ENCODE results near the gene CLDN3. TPM values are rescaled to one million over a fixed set of nuclear protein-coding genes. Genes with fewer than 3 reads are reported as not detected.

The CLDN3 gene
- total and polyA plus RNA-seq, 5 donors from 2014 or later: not detected

- Mint-ChIP-seq H3K27ac (peak within 1 kb of the TSS; percentile 92 to 95 (median 94)), H3K9me3 (no peaks in the 10 kb centered on the region), H3K27me3 (peaks cover 4% of the 10 kb centered on the region), H3K4me3 (peak within 1 kb of the TSS; percentile 88 to 97 (median 90)), H3K4me1 (peaks cover 4 to 30% (median 11%) of the 10 kb centered on the region in 4 donors), H3K36me3 (no peaks in the 10 kb centered on the region)
- no peaks in the 10 kb centered on the region for H3K9me3 ChIP-seq (ENCODE audit: control insufficient read depth in 2 of 2, low read length in 2 of 2)
- peaks cover 16% of the 10 kb centered on the region for H3K4me1 ChIP-seq (ENCODE audit: control insufficient read depth, insufficient read depth, low read length, poor library complexity, severe bottlenecking)
- DNase-seq: peak; percentile 96 to 97 (median 97)
- peak within 1 kb of the TSS; percentile 62 for H3K4me3 ChIP-seq (ENCODE audit: low read depth, low read length)
- H3K27ac ChIP-seq (ENCODE audit: insufficient read depth, low read length, poor library complexity, severe bottlenecking): peak within 1 kb of the TSS; percentile 91
- peak; percentile 87 for ATAC-seq (ENCODE audit: low read depth in 2 of 2)
- no peaks in the 10 kb centered on the region for H3K27me3 ChIP-seq (ENCODE audit: control insufficient read depth, insufficient read depth, low read length)
- H3K36me3 ChIP-seq (ENCODE audit: control insufficient read depth, insufficient read depth, low read length): no peaks in the 10 kb centered on the region
Measured at GRCh38 chr7:73738612-73739386, 31.3 kb downstream of the CLDN3 start, which contains the start of gene ABHD11. Gene ABHD11 (minus strand): TSS chr7:73738802. CDS start chr7:73738770, 32 bp downstream.

- Mint-ChIP-seq H3K4me3 (peak overlapping the region; percentile 88 to 97 (median 90)), H3K9me3 (no peaks in the 10 kb centered on the region), H3K36me3 (no peaks in the 10 kb centered on the region), H3K27ac (peak overlapping the region; percentile 89 to 94 (median 92)), H3K27me3 (no peaks in the 10 kb centered on the region), H3K4me1 (peaks cover 4 to 30% (median 11%) of the 10 kb centered on the region in 4 donors)
- Histone ChIP-seq H3K36me3 (ENCODE audit: control insufficient read depth, insufficient read depth, low read length) (no peaks in the 10 kb centered on the region), H3K27me3 (ENCODE audit: control insufficient read depth, insufficient read depth, low read length) (no peaks in the 10 kb centered on the region), H3K27ac (ENCODE audit: insufficient read depth, low read length, poor library complexity, severe bottlenecking) (peak overlapping the region; percentile 91), H3K4me3 (ENCODE audit: low read depth, low read length) (peak overlapping the region; percentile 44), H3K4me1 (ENCODE audit: control insufficient read depth, insufficient read depth, low read length, poor library complexity, severe bottlenecking) (peaks cover 16% of the 10 kb centered on the region), H3K9me3 (ENCODE audit: control insufficient read depth in 2 of 2, low read length in 2 of 2) (no peaks in the 10 kb centered on the region)
- ATAC-seq (ENCODE audit: low read depth in 2 of 2) (no peak), DNase-seq (peak; percentile 44 to 61 (median 54))
Measured at GRCh38 chr7:73738220-73738611, 31.9 kb downstream of the CLDN3 start.

DNA sequence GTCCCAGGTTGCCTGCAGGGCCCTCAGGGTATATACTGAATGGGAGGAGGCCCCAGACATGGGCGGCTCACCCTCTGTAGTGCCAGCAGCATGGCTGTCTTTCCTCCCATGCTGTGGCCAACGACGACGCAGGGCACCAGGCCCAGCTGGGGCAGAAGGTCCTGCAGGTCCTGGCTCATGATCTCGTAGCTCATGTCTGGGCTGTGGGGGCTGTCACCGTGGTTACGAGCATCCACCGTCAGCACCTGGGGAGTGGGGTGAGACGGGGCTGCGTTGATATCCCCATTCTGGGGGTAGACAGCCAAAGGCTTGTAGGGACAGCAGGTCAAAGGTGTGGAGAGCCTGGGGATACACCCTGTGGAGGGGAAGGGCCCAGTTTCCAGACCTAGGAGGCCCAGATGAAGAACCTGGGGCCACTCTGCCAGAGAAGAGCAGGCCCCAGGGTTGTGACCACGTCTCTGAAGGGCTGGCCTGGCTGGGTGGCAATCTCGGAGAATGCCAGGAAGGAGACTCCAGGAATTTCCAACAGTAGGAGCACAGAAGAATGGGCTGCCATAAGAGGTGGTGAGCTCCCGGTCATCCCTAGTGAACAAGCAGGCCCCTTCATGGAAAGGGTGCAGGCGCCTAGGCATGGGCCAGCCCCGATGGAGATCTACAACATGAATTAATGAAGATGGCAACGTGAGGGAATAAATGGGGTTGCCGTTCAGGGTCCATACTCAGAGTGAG is 32.4 kb downstream of the CLDN3 start:
- Histone ChIP-seq H3K36me3 (ENCODE audit: control insufficient read depth, insufficient read depth, low read length) (no peaks in the 10 kb centered on the region), H3K27me3 (ENCODE audit: control insufficient read depth, insufficient read depth, low read length) (no peaks in the 10 kb centered on the region), H3K27ac (ENCODE audit: insufficient read depth, low read length, poor library complexity, severe bottlenecking) (peak overlapping the region; percentile 91), H3K9me3 (ENCODE audit: control insufficient read depth in 2 of 2, low read length in 2 of 2) (no peaks in the 10 kb centered on the region), H3K4me3 (ENCODE audit: low read depth, low read length) (no peak overlapping the region), H3K4me1 (ENCODE audit: control insufficient read depth, insufficient read depth, low read length, poor library complexity, severe bottlenecking) (peaks cover 16% of the 10 kb centered on the region)
- peak overlapping the region; percentile 88 to 97 (median 90) for H3K4me3 Mint-ChIP-seq
- peaks cover 4 to 30% (median 11%) of the 10 kb centered on the region in 4 donors for H3K4me1 Mint-ChIP-seq
- no peaks in the 10 kb centered on the region for H3K9me3 Mint-ChIP-seq
- DNase-seq (no peak), ATAC-seq (ENCODE audit: low read depth in 2 of 2) (no peak)
- H3K27me3 Mint-ChIP-seq: no peaks in the 10 kb centered on the region
- peak overlapping the region; percentile 89 to 94 (median 92) for H3K27ac Mint-ChIP-seq
- no peaks in the 10 kb centered on the region for H3K36me3 Mint-ChIP-seq

DNA sequence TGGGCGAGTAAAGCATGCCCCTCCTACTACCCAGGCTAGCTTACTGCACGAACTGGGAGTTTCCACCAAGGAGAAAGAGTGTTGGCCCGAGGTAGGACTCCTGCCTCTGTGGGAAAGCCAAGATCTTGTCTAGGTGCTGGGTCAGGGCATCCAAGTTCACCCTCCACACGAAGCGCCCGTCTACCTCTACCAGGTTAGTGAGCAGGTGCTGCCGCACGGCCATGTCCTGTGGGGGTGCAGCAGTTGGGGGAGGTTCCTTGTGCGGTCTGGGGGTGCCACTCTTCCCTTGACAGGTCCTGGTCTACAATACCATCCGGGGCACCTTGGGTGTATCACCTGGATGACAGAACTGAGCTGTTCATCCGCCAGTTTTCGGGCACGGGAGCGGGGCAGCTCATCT is 33.2 kb downstream of the CLDN3 start:
- H3K9me3 Mint-ChIP-seq: no peaks in the 10 kb centered on the region
- peaks cover 4 to 30% (median 11%) of the 10 kb centered on the region in 4 donors for H3K4me1 Mint-ChIP-seq
- Histone ChIP-seq H3K36me3 (ENCODE audit: control insufficient read depth, insufficient read depth, low read length) (no peaks in the 10 kb centered on the region), H3K27ac (ENCODE audit: insufficient read depth, low read length, poor library complexity, severe bottlenecking) (no peak overlapping the region), H3K4me1 (ENCODE audit: control insufficient read depth, insufficient read depth, low read length, poor library complexity, severe bottlenecking) (peaks cover 16% of the 10 kb centered on the region), H3K27me3 (ENCODE audit: control insufficient read depth, insufficient read depth, low read length) (no peaks in the 10 kb centered on the region), H3K4me3 (ENCODE audit: low read depth, low read length) (no peak overlapping the region), H3K9me3 (ENCODE audit: control insufficient read depth in 2 of 2, low read length in 2 of 2) (no peaks in the 10 kb centered on the region)
- no peaks in the 10 kb centered on the region for H3K36me3 Mint-ChIP-seq
- H3K4me3 Mint-ChIP-seq: peak overlapping the region; percentile 53 to 97 (median 90)
- no peak for ATAC-seq (ENCODE audit: low read depth in 2 of 2)
- no peak for DNase-seq
- no peaks in the 10 kb centered on the region for H3K27me3 Mint-ChIP-seq
- peak overlapping the region in 1 of 3 donors; percentile 56 for H3K27ac Mint-ChIP-seq

GRCh38 chr7:73735528-73735905 is 34.6 kb downstream of the CLDN3 start:
- Mint-ChIP-seq H3K4me3 (peak overlapping the region in 1 of 4 donors; percentile 80), H3K27me3 (no peaks in the 10 kb centered on the region), H3K9me3 (no peaks in the 10 kb centered on the region), H3K4me1 (peaks cover 4 to 30% (median 11%) of the 10 kb centered on the region in 4 donors), H3K36me3 (no peaks in the 10 kb centered on the region), H3K27ac (no peak overlapping the region)
- H3K4me3 ChIP-seq (ENCODE audit: low read depth, low read length): no peak overlapping the region
- no peaks in the 10 kb centered on the region for H3K36me3 ChIP-seq (ENCODE audit: control insufficient read depth, insufficient read depth, low read length)
- no peak for ATAC-seq (ENCODE audit: low read depth in 2 of 2)
- peaks cover 16% of the 10 kb centered on the region for H3K4me1 ChIP-seq (ENCODE audit: control insufficient read depth, insufficient read depth, low read length, poor library complexity, severe bottlenecking)
- no peak for DNase-seq
- no peak overlapping the region for H3K27ac ChIP-seq (ENCODE audit: insufficient read depth, low read length, poor library complexity, severe bottlenecking)
- H3K9me3 ChIP-seq (ENCODE audit: control insufficient read depth in 2 of 2, low read length in 2 of 2): no peaks in the 10 kb centered on the region
- H3K27me3 ChIP-seq (ENCODE audit: control insufficient read depth, insufficient read depth, low read length): no peaks in the 10 kb centered on the region

- Mint-ChIP-seq H3K27ac (peak overlapping the region; percentile 35 to 88 (median 50)), H3K9me3 (no peaks in the 10 kb centered on the region), H3K27me3 (no peaks in the 10 kb centered on the region), H3K4me1 (peaks cover 4 to 30% (median 11%) of the 10 kb centered on the region in 4 donors), H3K36me3 (no peaks in the 10 kb centered on the region), H3K4me3 (peak overlapping the region in 2 of 4 donors; percentile 80 to 85)
- Histone ChIP-seq H3K27me3 (ENCODE audit: control insufficient read depth, insufficient read depth, low read length) (no peaks in the 10 kb centered on the region), H3K27ac (ENCODE audit: insufficient read depth, low read length, poor library complexity, severe bottlenecking) (peak overlapping the region; percentile 49), H3K36me3 (ENCODE audit: control insufficient read depth, insufficient read depth, low read length) (no peaks in the 10 kb centered on the region), H3K9me3 (ENCODE audit: control insufficient read depth in 2 of 2, low read length in 2 of 2) (no peaks in the 10 kb centered on the region), H3K4me3 (ENCODE audit: low read depth, low read length) (no peak overlapping the region), H3K4me1 (ENCODE audit: control insufficient read depth, insufficient read depth, low read length, poor library complexity, severe bottlenecking) (peaks cover 16% of the 10 kb centered on the region)
- ATAC-seq (ENCODE audit: low read depth in 2 of 2) (peak; percentile 51 to 52), DNase-seq (peak; percentile 76 to 88 (median 83))
Measured at GRCh38 chr7:73734619-73735527, 35.2 kb downstream of the CLDN3 start.

- Mint-ChIP-seq H3K9me3 (no peaks in the 10 kb centered on the region), H3K27ac (peak overlapping the region in 2 of 3 donors; percentile 74 to 86), H3K27me3 (peaks cover 7% of the 10 kb centered on the region), H3K4me1 (peaks cover 4 to 19% (median 9%) of the 10 kb centered on the region in 4 donors), H3K4me3 (no peak overlapping the region), H3K36me3 (no peaks in the 10 kb centered on the region)
- Histone ChIP-seq H3K9me3 (ENCODE audit: control insufficient read depth in 2 of 2, low read length in 2 of 2) (no peaks in the 10 kb centered on the region), H3K36me3 (ENCODE audit: control insufficient read depth, insufficient read depth, low read length) (no peaks in the 10 kb centered on the region), H3K27ac (ENCODE audit: insufficient read depth, low read length, poor library complexity, severe bottlenecking) (no peak overlapping the region), H3K27me3 (ENCODE audit: control insufficient read depth, insufficient read depth, low read length) (peaks cover 3% of the 10 kb centered on the region), H3K4me3 (ENCODE audit: low read depth, low read length) (no peak overlapping the region), H3K4me1 (ENCODE audit: control insufficient read depth, insufficient read depth, low read length, poor library complexity, severe bottlenecking) (peaks cover under 1% of the 10 kb centered on the region)
- no peak for DNase-seq
- no peak for ATAC-seq (ENCODE audit: low read depth in 2 of 2)
Measured at GRCh38 chr7:73732397-73732796, 37.7 kb downstream of the CLDN3 start.

Measured in CD4-positive, CD25-positive, alpha-beta regulatory T cell (primary cell).